H9 (cell line): ENCODE data around the gene POLQ. TPM values are rescaled to one million over a fixed set of nuclear protein-coding genes. Genes with fewer than 3 reads are reported as not detected.
"Not testable (repeated sequence)": the region's sequence is repeated elsewhere in the genome, so short reads cannot be mapped to it uniquely, and the experiment has no call there.

ENCODE experiments used
- DNase-seq: peaks from one replicate; pipeline ENCODE4 v3.0.0-alpha.2; 2017
- H2AFZ ChIP-seq: one replicate; pipeline ENCODE4 v1.6.1; 2013; ENCODE audit warnings: mild to moderate bottlenecking, low read length, control low read depth, moderate library complexity
- H2AK5ac ChIP-seq: 2 replicates; pipeline ENCODE4 v1.6.1; 2013; ENCODE audit warnings: low read length, control low read depth, mixed read lengths; ENCODE audit not compliant: insufficient read length
- H2BK120ac ChIP-seq: one replicate; pipeline ENCODE4 v1.6.1; 2013; ENCODE audit warnings: low read depth, mild to moderate bottlenecking, low read length, control low read depth, inconsistent platforms; ENCODE audit not compliant: poor library complexity, severe bottlenecking
- H2BK12ac ChIP-seq: 2 replicates; pipeline ENCODE4 v1.6.1; 2013; ENCODE audit warnings: low read length, control low read depth, mixed read lengths, low read depth; ENCODE audit not compliant: insufficient read length
- H2BK15ac ChIP-seq: 2 replicates; pipeline ENCODE4 v1.6.1; 2013; ENCODE audit warnings: low read depth, low read length, control low read depth
- H2BK20ac ChIP-seq: one replicate; pipeline ENCODE4 v1.6.1; 2013; ENCODE audit warnings: low read depth, mild to moderate bottlenecking, low read length, control low read depth, inconsistent platforms; ENCODE audit not compliant: poor library complexity, severe bottlenecking
- H2BK5ac ChIP-seq: 2 replicates; pipeline ENCODE4 v1.6.1; 2013; ENCODE audit warnings: low read length, control low read depth, mixed read lengths; ENCODE audit not compliant: insufficient read length
- H3K14ac ChIP-seq: 2 replicates; pipeline ENCODE4 v1.6.1; 2013; ENCODE audit warnings: low read length, control low read depth; ENCODE audit not compliant: insufficient read depth
- H3K18ac ChIP-seq: 2 replicates; pipeline ENCODE4 v1.6.1; 2013; ENCODE audit warnings: low read depth, mild to moderate bottlenecking, mixed read lengths, low read length, control low read depth; ENCODE audit not compliant: insufficient read length
- H3K23ac ChIP-seq: 2 replicates; pipeline ENCODE4 v1.6.1; 2013; ENCODE audit warnings: low read length, control low read depth, mixed read lengths, low read depth; ENCODE audit not compliant: insufficient read length
- H3K23me2 ChIP-seq: 2 replicates; pipeline ENCODE4 v1.6.1; 2013; ENCODE audit warnings: low read depth, mild to moderate bottlenecking, mixed read lengths, low read length, control low read depth; ENCODE audit not compliant: insufficient read length, poor library complexity, severe bottlenecking
- H3K27ac ChIP-seq: 2 replicates; pipeline ENCODE4 v1.5.1; 2013; ENCODE audit warnings: low read length, control low read depth, mixed read lengths, low read depth; ENCODE audit not compliant: insufficient read length
- H3K27me3 ChIP-seq: 2 replicates; pipeline ENCODE4 v1.6.1; 2013; ENCODE audit warnings: low read length, control low read depth, inconsistent platforms; ENCODE audit not compliant: insufficient read depth
- H3K4ac ChIP-seq: 2 replicates; pipeline ENCODE4 v1.6.1; 2013; ENCODE audit warnings: low read depth, mild to moderate bottlenecking, control low read depth, inconsistent platforms, low read length, moderate library complexity
- H3K4me1 ChIP-seq: 2 replicates; pipeline ENCODE4 v1.6.1; 2013; ENCODE audit warnings: low read length, control low read depth, inconsistent platforms; ENCODE audit not compliant: insufficient read depth
- H3K4me2 ChIP-seq: 2 replicates; pipeline ENCODE4 v1.6.1; 2013; ENCODE audit warnings: low read length, control low read depth, mixed read lengths; ENCODE audit not compliant: insufficient read length, insufficient read depth
- H3K56ac ChIP-seq: 2 replicates; pipeline ENCODE4 v1.6.1; 2013; ENCODE audit warnings: low read depth, mild to moderate bottlenecking, mixed read lengths, low read length, control low read depth; ENCODE audit not compliant: insufficient read length
- H3K79me1 ChIP-seq: 2 replicates; pipeline ENCODE4 v1.6.1; 2013; ENCODE audit warnings: low read depth, mild to moderate bottlenecking, moderate library complexity, low read length, control low read depth, inconsistent platforms; ENCODE audit not compliant: insufficient read depth, poor library complexity, severe bottlenecking
- H3K79me2 ChIP-seq: 2 replicates; pipeline ENCODE4 v1.6.1; 2013; ENCODE audit warnings: low read length, control low read depth, inconsistent platforms; ENCODE audit not compliant: insufficient read depth
- H3K9ac ChIP-seq: 2 replicates; pipeline ENCODE4 v1.6.1; 2013; ENCODE audit warnings: low read length, control low read depth, mixed read lengths; ENCODE audit not compliant: insufficient read length; ENCODE audit errors: extremely low read depth
- H3K9me3 ChIP-seq: one replicate; pipeline ENCODE4 v1.6.1; 2013; ENCODE audit warnings: low read depth, low read length, inconsistent platforms; ENCODE audit not compliant: control insufficient read depth
- H3T11ph ChIP-seq: one replicate; pipeline ENCODE4 v1.6.1; 2013; ENCODE audit warnings: mild to moderate bottlenecking, low read length, control low read depth, inconsistent platforms
- H4K20me1 ChIP-seq: one replicate; pipeline ENCODE4 v1.6.1; 2013; ENCODE audit not compliant: control insufficient read depth, insufficient read length, insufficient read depth
- H4K5ac ChIP-seq: 2 replicates; pipeline ENCODE4 v1.6.1; 2013; ENCODE audit warnings: low read depth, mild to moderate bottlenecking, mixed read lengths, low read length, control low read depth; ENCODE audit not compliant: insufficient read length
- H4K8ac ChIP-seq: replicated peaks from 2 replicates; pipeline ENCODE4 v1.6.1; 2013; ENCODE audit warnings: low read length, control low read depth, mixed read lengths, low read depth; ENCODE audit not compliant: insufficient read length
- H4K91ac ChIP-seq: 2 replicates; pipeline ENCODE4 v1.6.1; 2013; ENCODE audit warnings: low read depth, mild to moderate bottlenecking, moderate library complexity, mixed read lengths, low read length, control low read depth; ENCODE audit not compliant: insufficient read length
- H3K27ac Mint-ChIP-seq, 3 experiments: 2 replicates in 2 of 3; 3 replicates in 1 of 3; pipeline ENCODE4 v1.8.0; 2020 to 2021; ENCODE audit warnings: mixed read lengths in 3 of 3, mild to moderate bottlenecking in 1 of 3, moderate library complexity in 1 of 3
- H3K27me3 Mint-ChIP-seq: 2 replicates; pipeline ENCODE4 v1.8.0; 2021; ENCODE audit warnings: low read depth, mild to moderate bottlenecking, moderate library complexity, mixed read lengths
- H3K36me3 Mint-ChIP-seq, 3 experiments: 2 replicates in 2 of 3; 3 replicates in 1 of 3; pipeline ENCODE4 v1.8.0; 2020 to 2021; ENCODE audit warnings: low read depth in 3 of 3, mixed read lengths in 3 of 3; ENCODE audit not compliant: insufficient read depth in 1 of 3
- H3K4me1 Mint-ChIP-seq, 2 experiments: 2 replicates each; pipeline ENCODE4 v1.8.0; 2020; ENCODE audit warnings: mixed read lengths in 2 of 2
- H3K4me3 Mint-ChIP-seq, 2 experiments: 2 replicates in 1 of 2; 3 replicates in 1 of 2; pipeline ENCODE4 v1.8.0; 2020 to 2021; ENCODE audit warnings: mild to moderate bottlenecking in 2 of 2, mixed read lengths in 2 of 2, moderate library complexity in 1 of 2
- H3K9me3 Mint-ChIP-seq, 2 experiments: 2 replicates in 1 of 2; 3 replicates in 1 of 2; pipeline ENCODE4 v1.8.0; 2020; ENCODE audit warnings: mild to moderate bottlenecking in 2 of 2, mixed read lengths in 2 of 2, moderate library complexity in 1 of 2
- CTCF ChIP-seq: fragments of 200-600 bp; sonication (generic); conservative IDR thresholded peaks from 3 replicates; pipeline ENCODE4 v1.8.0; 2021; ENCODE audit warnings: antibody characterized with exemption, mild to moderate bottlenecking
- WGBS: extraction: QIAGEN DNeasy Blood & Tissue Kit; methylation state at CpG from one replicate; pipeline ENCODE4 v1.1.7; 2013; ENCODE audit warnings: missing lambda C conversion rate, low lambda C conversion rate, mixed read lengths; ENCODE audit not compliant: insufficient read length; ENCODE audit errors: extremely low coverage; 5-methylcytosine and 5-hydroxymethylcytosine counted together
- total RNA-seq: library from RNA; stranded (reverse); gene quantifications from 2 replicates; pipeline ENCODE4 v1.2.1, GENCODE V29; 2021

The POLQ gene
- total RNA-seq, 1 experiment from 2014 or later, result 15.4 TPM

GRCh38 chr3:121399820-121400219, 146.0 kb downstream of the POLQ start:
- Histone ChIP-seq H2BK20ac (no peak overlapping the region), H4K8ac (no peak overlapping the region), H2AFZ (no peak overlapping the region), H3K27ac (no peak overlapping the region), H3K79me2 (no peaks in the 10 kb centered on the region), H3K14ac (no peak overlapping the region), H4K20me1 (no peaks in the 10 kb centered on the region), H2BK12ac (no peak overlapping the region), H3K79me1 (no peaks in the 10 kb centered on the region), H3K56ac (no peak overlapping the region), H3K18ac (no peak overlapping the region), H3T11ph (no peak overlapping the region), H3K4ac (no peak overlapping the region), H3K27me3 (no peaks in the 10 kb centered on the region), H2BK120ac (no peak overlapping the region), H4K5ac (no peak overlapping the region), H3K4me2 (no peak overlapping the region), H3K4me1 (no peaks in the 10 kb centered on the region), H3K9ac (no peak overlapping the region), H2AK5ac (no peak overlapping the region), H2BK15ac (no peak overlapping the region), H3K9me3 (no peaks in the 10 kb centered on the region), H3K23ac (no peak overlapping the region), H2BK5ac (no peak overlapping the region), H3K23me2 (no peaks in the 10 kb centered on the region), H4K91ac (no peak overlapping the region)
- no peak overlapping the region for H3K27ac Mint-ChIP-seq
- no peak for DNase-seq
- H3K4me3 Mint-ChIP-seq, result no peak overlapping the region
- H3K36me3 Mint-ChIP-seq, result peaks cover 4 to 12% (median 8%) of the 10 kb centered on the region in 3 experiments
- peaks cover 3 to 4% of the 10 kb centered on the region in 2 experiments; a peak in 4 of 5 replicates for H3K9me3 Mint-ChIP-seq
- no peaks in the 10 kb centered on the region for H3K27me3 Mint-ChIP-seq
- no peak for TF ChIP-seq CTCF
- H3K4me1 Mint-ChIP-seq, result peaks cover 3% of the 10 kb centered on the region in 2 experiments; a peak in 1 of 4 replicates

- H3K18ac ChIP-seq, H3K9me3 ChIP-seq, H2BK12ac ChIP-seq, H2BK20ac ChIP-seq, H3K27me3 ChIP-seq, H3K4me2 ChIP-seq, H4K8ac ChIP-seq, H4K20me1 ChIP-seq, H3K27me3 Mint-ChIP-seq, H3K79me2 ChIP-seq, H2AK5ac ChIP-seq, H3K9ac ChIP-seq, H3K23ac ChIP-seq, H3T11ph ChIP-seq, H2BK15ac ChIP-seq, H3K4me1 ChIP-seq, DNase-seq, H4K91ac ChIP-seq, H3K14ac ChIP-seq, H3K4ac ChIP-seq, H2BK5ac ChIP-seq, H3K23me2 ChIP-seq, H3K56ac ChIP-seq, H2AFZ ChIP-seq, H2BK120ac ChIP-seq, H3K27ac Mint-ChIP-seq, H4K5ac ChIP-seq, H3K79me1 ChIP-seq, H3K27ac ChIP-seq, H3K4me3 Mint-ChIP-seq, H3K4me1 Mint-ChIP-seq: not testable (repeated sequence)
- WGBS, result no CpG with 5 or more reads among the region's 8 CpGs
- H3K36me3 Mint-ChIP-seq, result peaks cover 5 to 23% (median 8%) of the 10 kb centered on the region in 3 experiments
- H3K9me3 Mint-ChIP-seq, result peaks cover 4 to 13% of the 10 kb centered on the region in 2 experiments; a peak in 4 of 5 replicates
These were observed 147.7 kb downstream of the POLQ start for GRCh38 chr3:121398051-121398450.
